NCI-H345 treated with DMSO at 0.1 percent for 48 hours (cell line): ENCODE results near the gene HOXA7.

ENCODE experiments used
- DNase-seq: peaks from one replicate; lab custom pipeline; 2025; ENCODE audit not compliant: unreplicated experiment; lab: John Stamatoyannopoulos, UW

HOXA7 gene

DNA sequence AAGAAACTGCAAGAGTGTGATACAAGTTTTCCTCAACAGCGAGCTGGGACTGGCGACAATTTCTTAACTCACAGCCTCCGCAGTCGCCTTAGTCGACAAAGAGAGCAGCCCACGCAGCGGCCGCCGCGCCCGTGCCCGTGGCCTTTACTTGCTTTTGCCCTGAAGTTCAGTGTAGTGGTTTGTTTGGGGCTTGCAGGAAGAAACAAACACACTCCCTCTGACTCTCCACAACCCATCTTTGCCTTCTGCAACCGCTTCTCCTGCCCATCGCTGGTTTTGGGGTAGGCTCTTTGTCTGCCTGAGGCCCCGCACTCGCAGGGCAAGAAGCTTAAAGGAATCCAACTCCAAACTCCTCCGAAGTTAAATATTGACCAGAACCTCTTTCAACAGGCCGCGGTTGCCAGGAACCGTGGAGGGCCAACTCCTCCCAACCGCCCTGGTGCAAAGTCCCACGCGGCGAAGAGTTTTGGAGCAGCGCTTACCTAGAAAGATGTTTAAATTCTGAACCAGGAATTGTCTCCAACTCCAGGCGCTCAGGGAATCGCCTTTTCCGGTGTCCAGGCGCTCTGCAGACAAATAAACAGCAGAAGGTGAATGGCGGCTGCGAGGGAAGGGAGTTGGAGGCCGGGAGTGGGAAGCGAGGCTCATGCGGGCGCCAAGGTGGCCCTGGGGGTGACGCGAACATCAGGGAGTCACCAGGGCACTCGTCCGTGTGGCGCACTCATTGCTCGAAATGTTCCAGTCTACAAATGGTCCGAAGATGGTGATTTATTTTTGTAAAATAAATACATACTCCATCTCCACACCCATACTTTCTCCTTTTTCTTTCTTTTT lies 34.2 kb downstream of the HOXA7 start:
- DNase-seq: no peak

- DNase-seq: no peak
Observed at GRCh38 chr7:27121684-27122076, 34.8 kb downstream of the HOXA7 start.

- no peak for DNase-seq
Observed at GRCh38 chr7:27119412-27119911, 37.0 kb downstream of the HOXA7 start.

GRCh38 chr7:27118580-27118979 lies 37.9 kb downstream of the HOXA7 start:
- DNase-seq: no peak

DNA sequence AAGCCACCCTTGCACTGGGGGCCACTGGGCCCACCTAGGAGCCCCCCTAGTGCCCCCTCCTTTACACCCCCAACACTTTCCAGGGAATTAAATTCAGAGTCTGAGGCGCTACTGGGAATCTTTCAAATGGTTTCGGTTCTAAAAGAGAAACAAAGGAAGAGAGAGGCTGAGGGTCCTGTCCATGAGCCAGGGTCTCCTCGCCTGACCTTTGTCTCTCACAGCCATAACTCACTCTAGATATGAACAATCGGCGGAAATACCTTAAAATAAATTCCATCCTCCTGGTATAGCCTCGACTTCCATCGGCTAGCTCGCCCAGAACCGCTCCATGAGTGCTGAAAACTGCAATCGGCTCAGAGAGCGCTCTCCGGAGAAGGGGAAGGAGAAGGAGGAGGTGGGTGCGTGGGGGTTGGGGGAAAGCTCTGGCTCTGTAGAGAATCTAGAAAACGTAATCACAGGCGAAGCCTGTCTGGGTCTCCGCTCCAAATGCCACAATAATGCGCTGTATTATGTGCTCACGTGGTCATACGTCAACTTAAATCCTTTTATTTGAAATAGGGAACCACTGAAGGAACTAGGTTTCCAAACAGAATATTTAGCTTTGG lies 38.5 kb downstream of the HOXA7 start:
- DNase-seq: no peak

DNA sequence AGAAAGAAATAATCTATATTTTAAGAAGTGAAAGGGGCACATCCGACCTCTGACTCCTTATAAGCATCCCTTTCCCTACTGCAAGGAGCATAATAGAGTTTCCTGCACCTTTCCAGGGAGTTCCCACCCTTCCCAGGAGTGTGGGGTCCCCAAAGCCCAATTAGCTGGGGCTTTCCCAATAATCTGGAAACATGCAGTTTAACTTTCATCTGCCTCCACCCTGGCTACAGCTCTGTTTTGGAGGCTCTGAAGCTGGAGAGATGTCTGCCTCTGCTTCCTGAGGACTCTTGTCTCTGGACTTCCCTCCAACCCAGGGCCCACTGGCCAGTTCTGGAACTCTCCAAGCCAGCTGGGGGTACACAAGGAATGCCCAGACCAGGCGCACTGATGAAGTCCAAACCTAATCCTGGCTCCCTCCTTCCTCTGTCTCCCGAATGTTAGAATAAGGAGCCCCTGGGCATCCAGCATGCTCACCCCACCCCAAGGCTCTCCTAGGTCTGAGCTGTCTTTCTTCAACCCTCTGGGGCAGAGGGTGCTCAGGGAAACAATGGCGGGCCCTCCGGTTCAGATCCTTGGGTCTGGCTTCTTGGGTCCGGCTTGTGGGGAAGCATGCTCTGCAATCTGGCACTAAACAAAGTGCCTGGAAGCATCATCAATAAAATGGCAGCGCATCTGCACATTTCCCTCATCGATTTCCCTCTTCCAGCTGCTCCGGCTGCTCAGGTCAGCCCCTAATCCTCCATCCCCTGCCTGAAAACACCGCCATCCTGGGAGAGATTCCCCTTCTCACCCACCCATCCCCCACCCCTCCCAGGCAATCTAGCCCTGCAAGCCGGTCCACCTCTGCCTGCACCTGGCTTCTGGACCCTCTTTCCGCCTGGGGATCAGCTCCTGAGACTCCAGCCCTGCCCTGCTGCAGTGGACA lies 39.3 kb downstream of the HOXA7 start:
- no peak for DNase-seq

DNA sequence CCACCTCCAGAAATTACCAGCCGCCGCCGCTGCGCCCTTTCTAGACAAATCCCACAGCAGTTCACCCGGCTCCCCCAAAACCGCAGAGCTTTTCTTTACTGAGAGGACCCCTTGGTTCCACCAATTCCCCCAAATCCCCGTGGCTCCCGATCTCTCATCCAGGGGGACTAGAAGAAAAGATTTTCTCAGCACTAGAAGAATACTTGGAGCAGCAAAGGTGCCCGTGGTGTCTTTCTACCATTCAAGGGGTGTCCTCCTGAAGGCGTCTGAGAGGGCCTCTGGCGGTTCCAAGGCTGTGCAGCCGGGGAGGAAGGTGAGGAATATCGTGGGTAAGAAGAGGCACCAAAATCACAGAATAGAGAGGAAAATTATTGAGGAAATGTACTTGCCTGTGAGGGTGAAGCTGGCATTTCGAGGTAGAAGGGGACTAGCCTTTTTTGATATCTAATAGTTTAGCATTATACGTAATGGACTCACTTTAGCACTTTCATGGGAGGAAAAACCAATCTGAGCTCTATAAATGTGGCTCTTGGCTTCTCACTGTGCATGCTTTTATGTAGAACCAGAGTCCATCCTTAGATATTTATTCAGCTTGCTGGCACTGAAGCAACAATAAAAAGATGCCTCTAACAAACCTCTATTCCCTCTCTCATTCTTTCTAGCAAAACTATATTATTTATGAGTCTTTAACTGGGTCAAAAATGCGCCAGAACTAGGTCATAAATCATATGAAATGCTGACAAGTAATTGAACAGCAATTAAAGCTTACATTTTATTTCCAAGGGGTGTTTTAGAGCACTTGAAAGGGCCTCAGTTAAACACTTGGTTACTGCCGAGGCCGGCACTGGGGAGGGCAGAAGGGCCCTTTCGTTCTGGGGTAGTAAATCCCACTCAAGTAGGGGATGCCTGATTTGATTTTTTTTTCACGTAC lies 40.2 kb downstream of the HOXA7 start:
- no peak for DNase-seq

- no peak for DNase-seq
Observed at GRCh38 chr7:27115221-27116026, 41.1 kb downstream of the HOXA7 start.

DNA sequence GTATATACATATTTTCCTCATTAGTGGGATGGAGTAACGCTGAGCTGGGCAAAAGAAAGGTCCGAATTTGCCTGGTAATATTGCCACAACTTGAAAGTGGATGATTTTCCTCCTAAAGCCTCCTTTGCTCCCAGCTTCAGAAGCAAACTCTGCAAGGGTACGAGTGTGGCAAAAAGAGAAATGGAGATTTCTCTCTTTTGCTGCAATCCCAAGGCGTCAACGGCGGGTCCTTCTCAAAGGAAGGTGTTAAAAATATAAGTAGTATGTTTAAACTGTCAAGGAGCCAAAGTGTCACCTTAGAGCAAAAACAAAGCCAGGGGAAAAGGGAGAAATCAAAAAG lies 41.6 kb downstream of the HOXA7 start:
- no peak for DNase-seq

- no peak for DNase-seq
Observed at GRCh38 chr7:27113991-27114769, 42.3 kb downstream of the HOXA7 start.

- DNase-seq: no peak
Observed at GRCh38 chr7:27112955-27113949, 43.2 kb downstream of the HOXA7 start.

- DNase-seq: no peak
Observed at GRCh38 chr7:27112361-27112760, 44.1 kb downstream of the HOXA7 start.

GRCh38 chr7:27111751-27112277 lies 44.7 kb downstream of the HOXA7 start:
- no peak for DNase-seq

- DNase-seq: no peak
Observed at GRCh38 chr7:27111042-27111750, 45.3 kb downstream of the HOXA7 start.

GRCh38 chr7:27110186-27111031 lies 46.1 kb downstream of the HOXA7 start:
- DNase-seq: no peak
